ENCODE measurements around the gene ZNF221. TPM values are rescaled to one million over a fixed set of nuclear protein-coding genes. Genes with fewer than 3 reads are reported as not detected.

Gene ZNF221
- total and polyA plus RNA-seq, 10 of the 15 experiments (the other 5 are each of a cell fraction or from before 2014, with no cell fraction given) = 0.15 to 1.7 (median 0.45) TPM; not detected in 1

- ChIA-PET RAD21 (ENCODE audit: unreplicated experiment) (no interaction called here), CTCF (no interaction called here), SMC1A (ENCODE audit: uncharacterized antibody, unreplicated experiment) (no interaction called here), POLR2A (no interaction called here)
- in situ Hi-C loops (cut with MboI) = no loop called here
- peaks cover 13 to 18% of the 10 kb centered on the region in 2 experiments for H3K36me3 ChIP-seq (ENCODE audit: control insufficient read depth in 2 of 2, insufficient read depth in 2 of 2, low read length in 1 of 2)
- no peak overlapping the region for H3K27ac ChIP-seq (ENCODE audit: control insufficient read depth, insufficient read depth)
- H2AFZ ChIP-seq (ENCODE audit: control insufficient read depth, low read depth, low read length) = no peak overlapping the region
- no peaks in the 10 kb centered on the region for H3K4me1 ChIP-seq (ENCODE audit: control insufficient read depth, insufficient read depth, low read length)
- no peak overlapping the region for H3K4me3 ChIP-seq
- no peaks in the 10 kb centered on the region for H4K20me1 ChIP-seq (ENCODE audit: control insufficient read depth, insufficient read depth)
- DNase-seq (ENCODE audit: low read depth, low spot score) (no peak), ATAC-seq (no peak), FAIRE-seq (no peak)
- H3K9ac ChIP-seq (ENCODE audit: control insufficient read depth, insufficient read depth, low read length) = no peak overlapping the region
- no TSS peak for BruUV-seq (replicated peaks)
- no peaks in the 10 kb centered on the region for H3K79me2 ChIP-seq (ENCODE audit: control insufficient read depth, insufficient read depth, low read length)
- TF ChIP-seq YY1 (IDR thresholded peaks at IDR 0.05; ENCODE audit: low read depth, low read length) (no peak), TBL1XR1 (IDR thresholded peaks at IDR 0.05; ENCODE audit: low read depth, low read length) (no peak), HDAC6 (IDR thresholded peaks at IDR 0.05; ENCODE audit: unreplicated experiment) (no peak), NKRF (conservative IDR thresholded peaks at IDR 0.05) (no peak), KAT2A (conservative IDR thresholded peaks at IDR 0.05; ENCODE audit: control insufficient read depth, low read depth, low read length) (no peak), RELA (IDR thresholded peaks at IDR 0.05; ENCODE audit: borderline replicate concordance, partially characterized antibody) (no peak), SPI1 (IDR thresholded peaks at IDR 0.05; ENCODE audit: borderline replicate concordance, insufficient read depth, low read depth, low read length) (no peak), EGR1 (IDR thresholded peaks at IDR 0.05; ENCODE audit: borderline replicate concordance in 1 of 2, low read depth in 2 of 2, low read length in 2 of 2) (no peak), EP300 (IDR thresholded peaks at IDR 0.05; ENCODE audit: borderline replicate concordance in 1 of 2, control insufficient read depth in 1 of 2, low read depth in 2 of 2, low read length in 2 of 2) (no peak), STAT3 (IDR thresholded peaks at IDR 0.05; ENCODE audit: low read depth, low read length) (no peak), E2F4 (IDR thresholded peaks at IDR 0.05; ENCODE audit: low read depth, low read length) (no peak), FOS (IDR thresholded peaks at IDR 0.05; ENCODE audit: borderline replicate concordance, extremely low read depth, insufficient read length) (no peak), HSF1 (IDR thresholded peaks at IDR 0.05; ENCODE audit: low read depth, low read length) (no peak), NR2C2 (IDR thresholded peaks at IDR 0.05; ENCODE audit: borderline replicate concordance, control insufficient read depth, insufficient read length, low read depth) (no peak), HDAC2 (IDR thresholded peaks at IDR 0.05) (no peak), POLR2AphosphoS5 (IDR thresholded peaks at IDR 0.05; ENCODE audit: low read length) (no peak), SMAD5 (IDR thresholded peaks at IDR 0.05; ENCODE audit: low read depth) (no peak), ZSCAN29 (IDR thresholded peaks at IDR 0.05) (no peak), MTA2 (IDR thresholded peaks at IDR 0.05; ENCODE audit: low read depth) (no peak)
- no peak overlapping the region for H3K4me2 ChIP-seq (ENCODE audit: control insufficient read depth, insufficient read depth)
- H3K27me3 ChIP-seq (replicated peaks in 1 of 2; ENCODE audit: control insufficient read depth in 2 of 2, insufficient read depth in 2 of 2, low read length in 1 of 2) = no peaks in the 10 kb centered on the region
- intact Hi-C loops (cut with micrococcal nuclease; ENCODE audit: unreplicated experiment) = no loop called here
- 71% methylated on average over 3 of the region's 3 CpGs for WGBS (ENCODE audit: insufficient coverage, insufficient replicate concordance, low lambda C conversion rate, missing lambda C conversion rate)
- H3K9me3 ChIP-seq (replicated peaks; ENCODE audit: control insufficient read depth, insufficient read depth, low read length) = peaks cover 29% of the 10 kb centered on the region
These were observed 37.0 kb upstream of the ZNF221 start for GRCh38 chr19:43914051-43914450.

Measured in GM12878 (cell line).